Measurements from ENCODE around the gene CFB. TPM values are rescaled to one million over a fixed set of nuclear protein-coding genes. Genes with fewer than 3 reads are reported as not detected.

CFB gene
- total and polyA plus RNA-seq, 9 of the 15 experiments (the other 6 are each of a cell fraction or from before 2014, with no cell fraction given), result 0.08 to 0.91 (median 0.22) TPM; not detected in 4

DNA sequence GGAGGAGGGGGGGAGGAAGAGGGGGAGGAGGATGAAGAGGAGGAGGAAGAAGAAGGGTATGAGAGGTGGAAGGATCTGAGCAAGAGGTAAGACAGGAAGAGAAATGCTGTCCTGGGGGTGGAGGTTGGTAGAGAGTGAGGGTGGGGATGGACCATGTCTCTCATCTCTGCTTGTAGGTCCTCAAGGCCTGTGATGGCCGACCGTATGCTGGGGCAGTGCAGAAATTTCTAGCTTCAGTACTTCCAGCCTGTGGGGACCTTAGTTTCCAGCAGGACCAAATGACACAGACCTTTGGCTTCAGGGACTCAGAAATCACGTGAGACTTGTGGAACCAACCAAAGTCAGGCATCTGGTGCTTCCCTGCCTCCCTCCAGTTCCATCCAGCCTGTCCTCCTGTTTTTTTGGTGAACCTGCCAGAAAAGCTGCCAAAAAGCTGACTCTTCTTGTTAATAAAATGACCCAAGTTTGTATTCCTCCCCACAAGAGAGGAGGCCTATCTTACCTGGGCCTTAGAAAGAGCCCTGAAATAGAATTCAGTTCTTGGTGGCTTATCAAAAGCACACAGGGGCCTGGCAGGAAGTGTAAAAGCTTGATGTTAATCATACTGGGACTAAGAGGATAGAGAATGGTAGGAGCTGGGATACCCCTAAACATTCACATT lies 33.5 kb downstream of the CFB start (continued):
- TF ChIP-seq STAT5B (CRISPR knock-in tag; IDR thresholded peaks at IDR 0.05) (no peak), ZNF583 (CRISPR knock-in tag; IDR thresholded peaks at IDR 0.05) (peak; percentile 63), SIN3A (IDR thresholded peaks at IDR 0.05; ENCODE audit: borderline replicate concordance in 2 of 2, control insufficient read depth in 1 of 2, low read depth in 2 of 2, low read length in 2 of 2) (no peak), ZNF239 (CRISPR knock-in tag; IDR thresholded peaks at IDR 0.05) (peak; percentile 4; the same call in 1 of the 2 replicates), RBFOX2 (IDR thresholded peaks at IDR 0.05; ENCODE audit: low read depth, low read length) (no peak), PTTG1 (tag; IDR thresholded peaks at IDR 0.05; ENCODE audit: low read depth) (no peak), XRCC3 (IDR thresholded peaks at IDR 0.05) (no peak), EZH2 (IDR thresholded peaks at IDR 0.05; ENCODE audit: borderline replicate concordance, low read depth, low read length) (no peak), MAFK (IDR thresholded peaks at IDR 0.05; ENCODE audit: low read length) (no peak), ZNF197 (CRISPR knock-in tag; IDR thresholded peaks at IDR 0.05; ENCODE audit: low read depth) (no peak), OTX1 (CRISPR knock-in tag; IDR thresholded peaks at IDR 0.05) (no peak), KDM1A (IDR thresholded peaks at IDR 0.05) (no peak), RNF2 (IDR thresholded peaks at IDR 0.05) (peak; percentile 45; the same call in 1 of the 2 replicates), MECOM (CRISPR knock-in tag; IDR thresholded peaks at IDR 0.05) (no peak), TBL1XR1 (IDR thresholded peaks at IDR 0.05; ENCODE audit: low read length in 2 of 2) (no peak)
- TF ChIP-seq, protein P1, sequence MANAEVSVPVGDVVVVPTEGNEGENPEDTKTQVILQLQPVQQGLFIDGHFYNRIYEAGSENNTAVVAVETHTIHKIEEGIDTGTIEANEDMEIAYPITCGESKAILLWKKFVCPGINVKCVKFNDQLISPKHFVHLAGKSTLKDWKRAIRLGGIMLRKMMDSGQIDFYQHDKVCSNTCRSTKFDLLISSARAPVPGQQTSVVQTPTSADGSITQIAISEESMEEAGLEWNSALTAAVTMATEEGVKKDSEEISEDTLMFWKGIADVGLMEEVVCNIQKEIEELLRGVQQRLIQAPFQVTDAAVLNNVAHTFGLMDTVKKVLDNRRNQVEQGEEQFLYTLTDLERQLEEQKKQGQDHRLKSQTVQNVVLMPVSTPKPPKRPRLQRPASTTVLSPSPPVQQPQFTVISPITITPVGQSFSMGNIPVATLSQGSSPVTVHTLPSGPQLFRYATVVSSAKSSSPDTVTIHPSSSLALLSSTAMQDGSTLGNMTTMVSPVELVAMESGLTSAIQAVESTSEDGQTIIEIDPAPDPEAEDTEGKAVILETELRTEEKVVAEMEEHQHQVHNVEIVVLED (CRISPR knock-in tag; IDR thresholded peaks at IDR 0.05), result no peak
- TF ChIP-seq, protein P2, sequence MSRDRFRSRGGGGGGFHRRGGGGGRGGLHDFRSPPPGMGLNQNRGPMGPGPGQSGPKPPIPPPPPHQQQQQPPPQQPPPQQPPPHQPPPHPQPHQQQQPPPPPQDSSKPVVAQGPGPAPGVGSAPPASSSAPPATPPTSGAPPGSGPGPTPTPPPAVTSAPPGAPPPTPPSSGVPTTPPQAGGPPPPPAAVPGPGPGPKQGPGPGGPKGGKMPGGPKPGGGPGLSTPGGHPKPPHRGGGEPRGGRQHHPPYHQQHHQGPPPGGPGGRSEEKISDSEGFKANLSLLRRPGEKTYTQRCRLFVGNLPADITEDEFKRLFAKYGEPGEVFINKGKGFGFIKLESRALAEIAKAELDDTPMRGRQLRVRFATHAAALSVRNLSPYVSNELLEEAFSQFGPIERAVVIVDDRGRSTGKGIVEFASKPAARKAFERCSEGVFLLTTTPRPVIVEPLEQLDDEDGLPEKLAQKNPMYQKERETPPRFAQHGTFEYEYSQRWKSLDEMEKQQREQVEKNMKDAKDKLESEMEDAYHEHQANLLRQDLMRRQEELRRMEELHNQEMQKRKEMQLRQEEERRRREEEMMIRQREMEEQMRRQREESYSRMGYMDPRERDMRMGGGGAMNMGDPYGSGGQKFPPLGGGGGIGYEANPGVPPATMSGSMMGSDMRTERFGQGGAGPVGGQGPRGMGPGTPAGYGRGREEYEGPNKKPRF (IDR thresholded peaks at IDR 0.05; ENCODE audit: low read depth, low read length), result no peak
- TF ChIP-seq, protein P3, sequence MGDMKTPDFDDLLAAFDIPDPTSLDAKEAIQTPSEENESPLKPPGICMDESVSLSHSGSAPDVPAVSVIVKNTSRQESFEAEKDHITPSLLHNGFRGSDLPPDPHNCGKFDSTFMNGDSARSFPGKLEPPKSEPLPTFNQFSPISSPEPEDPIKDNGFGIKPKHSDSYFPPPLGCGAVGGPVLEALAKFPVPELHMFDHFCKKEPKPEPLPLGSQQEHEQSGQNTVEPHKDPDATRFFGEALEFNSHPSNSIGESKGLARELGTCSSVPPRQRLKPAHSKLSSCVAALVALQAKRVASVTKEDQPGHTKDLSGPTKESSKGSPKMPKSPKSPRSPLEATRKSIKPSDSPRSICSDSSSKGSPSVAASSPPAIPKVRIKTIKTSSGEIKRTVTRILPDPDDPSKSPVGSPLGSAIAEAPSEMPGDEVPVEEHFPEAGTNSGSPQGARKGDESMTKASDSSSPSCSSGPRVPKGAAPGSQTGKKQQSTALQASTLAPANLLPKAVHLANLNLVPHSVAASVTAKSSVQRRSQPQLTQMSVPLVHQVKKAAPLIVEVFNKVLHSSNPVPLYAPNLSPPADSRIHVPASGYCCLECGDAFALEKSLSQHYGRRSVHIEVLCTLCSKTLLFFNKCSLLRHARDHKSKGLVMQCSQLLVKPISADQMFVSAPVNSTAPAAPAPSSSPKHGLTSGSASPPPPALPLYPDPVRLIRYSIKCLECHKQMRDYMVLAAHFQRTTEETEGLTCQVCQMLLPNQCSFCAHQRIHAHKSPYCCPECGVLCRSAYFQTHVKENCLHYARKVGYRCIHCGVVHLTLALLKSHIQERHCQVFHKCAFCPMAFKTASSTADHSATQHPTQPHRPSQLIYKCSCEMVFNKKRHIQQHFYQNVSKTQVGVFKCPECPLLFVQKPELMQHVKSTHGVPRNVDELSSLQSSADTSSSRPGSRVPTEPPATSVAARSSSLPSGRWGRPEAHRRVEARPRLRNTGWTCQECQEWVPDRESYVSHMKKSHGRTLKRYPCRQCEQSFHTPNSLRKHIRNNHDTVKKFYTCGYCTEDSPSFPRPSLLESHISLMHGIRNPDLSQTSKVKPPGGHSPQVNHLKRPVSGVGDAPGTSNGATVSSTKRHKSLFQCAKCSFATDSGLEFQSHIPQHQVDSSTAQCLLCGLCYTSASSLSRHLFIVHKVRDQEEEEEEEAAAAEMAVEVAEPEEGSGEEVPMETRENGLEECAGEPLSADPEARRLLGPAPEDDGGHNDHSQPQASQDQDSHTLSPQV (IDR thresholded peaks at IDR 0.05), result peak; percentile 90
- TF ChIP-seq, protein P4, sequence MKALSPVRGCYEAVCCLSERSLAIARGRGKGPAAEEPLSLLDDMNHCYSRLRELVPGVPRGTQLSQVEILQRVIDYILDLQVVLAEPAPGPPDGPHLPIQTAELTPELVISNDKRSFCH (CRISPR knock-in tag; IDR thresholded peaks at IDR 0.05), result no peak
- TF ChIP-seq, protein P4 (tag; IDR thresholded peaks at IDR 0.05), result peak; percentile 30; the same call in 1 of the 2 replicates
